Mesenchymal stem cell (in vitro differentiated cells and primary cell): ENCODE measurements around the gene DUSP9.

Source experiments
- DNase-seq: peaks from one replicate; pipeline ENCODE4 v3.0.0-alpha.2; 2013
- H2AFZ ChIP-seq: one replicate; pipeline ENCODE4 v1.6.1; 2013; ENCODE audit warnings: low read depth, mild to moderate bottlenecking, control low read depth, inconsistent platforms, low read length, moderate library complexity
- H2AK5ac ChIP-seq: 2 replicates; pipeline ENCODE4 v1.6.1; 2013; ENCODE audit warnings: low read length, moderate library complexity, mild to moderate bottlenecking, inconsistent platforms; ENCODE audit not compliant: severe bottlenecking
- H2BK120ac ChIP-seq: one replicate; pipeline ENCODE4 v1.6.1; 2013; ENCODE audit warnings: low read depth, mild to moderate bottlenecking, inconsistent platforms, low read length, moderate library complexity
- H2BK12ac ChIP-seq, 2 experiments: one replicate each; pipeline ENCODE4 v1.6.1; 2013; ENCODE audit warnings: inconsistent platforms in 2 of 2, low read length in 2 of 2, mild to moderate bottlenecking in 2 of 2, moderate library complexity in 2 of 2, control low read depth in 1 of 2
- H2BK15ac ChIP-seq: one replicate; pipeline ENCODE4 v1.6.1; 2013; ENCODE audit warnings: mild to moderate bottlenecking, low read depth, inconsistent platforms; ENCODE audit not compliant: poor library complexity, severe bottlenecking
- H2BK5ac ChIP-seq: 2 replicates; pipeline ENCODE4 v1.6.1; 2013; ENCODE audit warnings: low read depth, mild to moderate bottlenecking, low read length, control low read depth, inconsistent platforms; ENCODE audit not compliant: poor library complexity, severe bottlenecking
- H3K14ac ChIP-seq, 2 experiments: one replicate each; pipeline ENCODE4 v1.6.1; 2013; ENCODE audit warnings: inconsistent platforms in 2 of 2, low read length in 2 of 2, control low read depth in 1 of 2, mild to moderate bottlenecking in 1 of 2, moderate library complexity in 1 of 2
- H3K18ac ChIP-seq, 2 experiments: one replicate each; pipeline ENCODE4 v1.6.1; 2013; ENCODE audit warnings: inconsistent platforms in 2 of 2, low read length in 2 of 2, control low read depth in 1 of 2, low read depth in 1 of 2, mild to moderate bottlenecking in 1 of 2
- H3K23ac ChIP-seq, 2 experiments: one replicate each; pipeline ENCODE4 v1.6.1; 2013; ENCODE audit warnings: inconsistent platforms in 2 of 2, low read length in 2 of 2, mild to moderate bottlenecking in 2 of 2, moderate library complexity in 2 of 2, control low read depth in 1 of 2
- H3K27ac ChIP-seq: 2 replicates; pipeline ENCODE4 v1.5.1; 2013; ENCODE audit warnings: mild to moderate bottlenecking, moderate library complexity, low read length, control low read depth, inconsistent platforms; ENCODE audit not compliant: poor library complexity, severe bottlenecking
- H3K27me3 ChIP-seq, 2 experiments: 2 replicates each; pipeline versions ENCODE4 v1.6.1 to v1.7.0; 2013; ENCODE audit warnings: low read length in 2 of 2, mild to moderate bottlenecking in 2 of 2, moderate library complexity in 2 of 2, control low read depth in 1 of 2, inconsistent platforms in 1 of 2; ENCODE audit not compliant: control insufficient read depth in 1 of 2, insufficient read depth in 1 of 2
- H3K36me3 ChIP-seq, 2 experiments: 2 replicates each; pipeline versions ENCODE4 v1.6.1 to v1.7.0; 2013; ENCODE audit warnings: low read length in 2 of 2, control low read depth in 1 of 2, inconsistent platforms in 1 of 2, low read depth in 1 of 2, mild to moderate bottlenecking in 1 of 2; ENCODE audit not compliant: insufficient read depth in 2 of 2, control insufficient read depth in 1 of 2
- H3K4ac ChIP-seq, 2 experiments: one replicate each; pipeline ENCODE4 v1.6.1; 2013; ENCODE audit warnings: inconsistent platforms in 2 of 2, low read length in 2 of 2, mild to moderate bottlenecking in 2 of 2, moderate library complexity in 2 of 2, control low read depth in 1 of 2, low read depth in 1 of 2
- H3K4me1 ChIP-seq: 2 replicates; pipeline ENCODE4 v1.6.1; 2013; ENCODE audit warnings: low read depth, low read length, control low read depth; ENCODE audit not compliant: control insufficient read depth, insufficient read depth
- H3K4me2 ChIP-seq: 2 replicates; pipeline ENCODE4 v1.6.1; 2013; ENCODE audit warnings: low read length, mild to moderate bottlenecking, inconsistent platforms; ENCODE audit not compliant: poor library complexity, severe bottlenecking
- H3K4me3 ChIP-seq, 2 experiments: 2 replicates each; pipeline versions ENCODE4 v1.5.1 to v1.7.0; 2013; ENCODE audit warnings: low read length in 2 of 2, mild to moderate bottlenecking in 2 of 2, control low read depth in 1 of 2, low read depth in 1 of 2; ENCODE audit not compliant: insufficient read depth in 1 of 2
- H3K79me1 ChIP-seq: replicated peaks from 2 replicates; pipeline ENCODE4 v1.6.1; 2013; ENCODE audit warnings: mild to moderate bottlenecking, control low read depth, low read length, inconsistent platforms; ENCODE audit not compliant: poor library complexity, severe bottlenecking
- H3K9ac ChIP-seq: 2 replicates; pipeline ENCODE4 v1.7.0; 2013; ENCODE audit warnings: mild to moderate bottlenecking, low read length, moderate library complexity
- H3K9me3 ChIP-seq: 2 replicates; pipeline ENCODE4 v1.7.0; 2013; ENCODE audit warnings: mild to moderate bottlenecking, low read length; ENCODE audit not compliant: control insufficient read depth
- H4K8ac ChIP-seq: one replicate; pipeline ENCODE4 v1.6.1; 2013; ENCODE audit warnings: inconsistent platforms, mild to moderate bottlenecking, low read length, moderate library complexity
- H4K91ac ChIP-seq: one replicate; pipeline ENCODE4 v1.6.1; 2013; ENCODE audit warnings: mild to moderate bottlenecking, low read length, inconsistent platforms
- WGBS: methylation state at CpG from one replicate; pipeline ENCODE4 v1.1.7; 2013; ENCODE audit warnings: mixed read lengths; 5-methylcytosine and 5-hydroxymethylcytosine counted together

The DUSP9 gene

GRCh38 chrX:153608806-153609205 is 38.2 kb upstream of the DUSP9 start:
- no peak overlapping the region for H2BK15ac ChIP-seq
- no peak overlapping the region for H2AFZ ChIP-seq
- H2AK5ac ChIP-seq = no peak overlapping the region
- no peak for DNase-seq
- no peak overlapping the region for H3K4me2 ChIP-seq
- H3K23ac ChIP-seq = no peak overlapping the region
- peaks cover 3% of the 10 kb centered on the region for H3K9me3 ChIP-seq
- no peak overlapping the region for H2BK5ac ChIP-seq
- no peaks in the 10 kb centered on the region for H3K36me3 ChIP-seq
- WGBS = 83% methylated on average over 2 of the region's 4 CpGs
- H2BK12ac ChIP-seq = no peak overlapping the region
- no peak overlapping the region for H3K4ac ChIP-seq
- no peak overlapping the region for H4K8ac ChIP-seq
- H3K27me3 ChIP-seq = peaks cover 3 to 75% of the 10 kb centered on the region in 2 experiments
- no peak overlapping the region for H4K91ac ChIP-seq
- H3K4me3 ChIP-seq = no peak overlapping the region
- H3K27ac ChIP-seq = no peak overlapping the region
- H2BK120ac ChIP-seq = no peak overlapping the region
- no peaks in the 10 kb centered on the region for H3K79me1 ChIP-seq
- no peak overlapping the region for H3K14ac ChIP-seq
- H3K9ac ChIP-seq = no peak overlapping the region
- H3K4me1 ChIP-seq = peaks cover 12% of the 10 kb centered on the region
- H3K18ac ChIP-seq = no peak overlapping the region

DNA sequence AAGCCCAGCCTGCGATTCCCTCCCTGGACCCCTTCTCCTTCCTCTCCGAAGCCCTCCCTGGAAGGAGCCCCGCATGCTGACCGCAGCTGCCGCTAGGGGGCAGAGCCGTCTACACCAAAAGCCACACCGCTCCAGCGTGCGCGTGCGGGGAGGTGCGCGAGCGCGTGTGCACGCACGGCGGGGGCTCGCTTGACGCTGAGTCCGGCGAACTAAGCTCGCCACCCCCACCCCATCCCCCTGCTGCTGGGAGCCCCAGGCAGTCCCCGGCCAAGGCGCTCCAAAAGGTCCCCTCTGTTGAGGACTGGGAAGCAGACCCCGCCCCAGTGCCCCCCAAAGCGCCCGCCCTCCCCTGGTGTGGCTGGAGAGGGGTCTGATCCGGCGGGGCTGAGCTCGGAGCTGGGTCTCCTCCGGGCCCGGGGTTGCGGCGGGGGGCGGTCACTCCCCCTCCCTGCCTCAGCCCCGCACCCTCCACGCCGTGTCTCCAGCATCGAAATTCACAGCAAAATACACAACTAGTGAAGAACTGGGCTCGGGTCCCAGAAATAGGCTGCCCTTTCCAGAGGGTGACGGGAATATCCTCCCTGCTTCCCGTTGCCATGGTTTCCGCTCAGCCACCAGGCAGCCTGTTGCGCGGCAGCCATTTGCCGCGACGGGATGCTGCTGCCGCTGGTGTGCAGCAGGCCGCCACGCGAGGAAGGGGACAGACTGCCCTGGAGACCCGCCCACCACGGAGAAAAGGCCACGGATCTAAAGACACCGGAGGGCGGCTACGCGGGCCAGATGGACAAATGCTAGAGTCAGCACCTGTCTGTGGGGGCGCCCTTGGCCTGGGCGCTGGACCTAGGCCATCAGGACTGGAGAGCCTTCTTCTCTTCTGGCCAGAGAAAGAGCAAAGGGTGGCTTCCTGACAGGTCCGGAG is 36.8 kb upstream of the DUSP9 start:
- peaks cover 16% of the 10 kb centered on the region for H3K9me3 ChIP-seq
- H2BK120ac ChIP-seq = no peak overlapping the region
- no peak overlapping the region for H3K18ac ChIP-seq
- H2BK15ac ChIP-seq = no peak overlapping the region
- no peak overlapping the region for H3K9ac ChIP-seq
- no peak overlapping the region for H4K91ac ChIP-seq
- H3K79me1 ChIP-seq = no peaks in the 10 kb centered on the region
- H3K36me3 ChIP-seq = no peaks in the 10 kb centered on the region
- H3K27ac ChIP-seq = no peak overlapping the region
- peak; percentile 67 for DNase-seq
- WGBS = 6% methylated on average over 28 of the region's 63 CpGs
- H2BK5ac ChIP-seq = no peak overlapping the region
- H2AFZ ChIP-seq = peak overlapping the region; percentile 29
- H2AK5ac ChIP-seq = no peak overlapping the region
- no peak overlapping the region for H2BK12ac ChIP-seq
- H3K4me2 ChIP-seq = peak overlapping the region; percentile 75
- H3K4me3 ChIP-seq = peak overlapping the region; percentile 42 to 62
- peaks cover 12% of the 10 kb centered on the region for H3K4me1 ChIP-seq
- no peak overlapping the region for H3K14ac ChIP-seq
- peaks cover 3 to 75% of the 10 kb centered on the region in 2 experiments for H3K27me3 ChIP-seq
- H3K23ac ChIP-seq = no peak overlapping the region
- H4K8ac ChIP-seq = peak overlapping the region; percentile 28
- no peak overlapping the region for H3K4ac ChIP-seq

GRCh38 chrX:153610836-153611213 is 36.2 kb upstream of the DUSP9 start:
- Histone ChIP-seq H3K27ac (no peak overlapping the region), H2BK5ac (no peak overlapping the region), H3K9ac (no peak overlapping the region), H3K27me3 (peaks cover 3 to 78% of the 10 kb centered on the region in 2 experiments), H3K23ac (no peak overlapping the region), H3K4me3 (no peak overlapping the region), H3K36me3 (no peaks in the 10 kb centered on the region), H4K8ac (no peak overlapping the region), H3K79me1 (no peaks in the 10 kb centered on the region), H3K9me3 (peaks cover 18% of the 10 kb centered on the region), H3K4me2 (no peak overlapping the region), H3K18ac (no peak overlapping the region), H2BK15ac (no peak overlapping the region), H2AFZ (peak overlapping the region; percentile 29), H2BK12ac (no peak overlapping the region), H2BK120ac (no peak overlapping the region), H2AK5ac (no peak overlapping the region), H3K14ac (no peak overlapping the region), H3K4me1 (peaks cover 12% of the 10 kb centered on the region), H4K91ac (no peak overlapping the region), H3K4ac (no peak overlapping the region)
- DNase-seq = no peak
- 82% methylated on average over 7 of the region's 9 CpGs for WGBS

GRCh38 chrX:153611298-153612095 is 35.5 kb upstream of the DUSP9 start:
- Histone ChIP-seq H3K9ac (no peak overlapping the region), H3K4me3 (no peak overlapping the region), H3K18ac (no peak overlapping the region), H3K27ac (no peak overlapping the region), H3K27me3 (peaks cover 3 to 78% of the 10 kb centered on the region in 2 experiments), H2AFZ (no peak overlapping the region), H3K79me1 (no peaks in the 10 kb centered on the region), H2BK5ac (no peak overlapping the region), H2BK120ac (no peak overlapping the region), H3K23ac (no peak overlapping the region), H3K36me3 (no peaks in the 10 kb centered on the region), H3K4ac (no peak overlapping the region), H2BK15ac (no peak overlapping the region), H3K4me1 (peaks cover 12% of the 10 kb centered on the region), H2BK12ac (no peak overlapping the region), H3K4me2 (no peak overlapping the region), H2AK5ac (no peak overlapping the region), H3K9me3 (peaks cover 20% of the 10 kb centered on the region), H3K14ac (no peak overlapping the region), H4K8ac (no peak overlapping the region), H4K91ac (no peak overlapping the region)
- 88% methylated on average over 6 of the region's 14 CpGs for WGBS
- no peak for DNase-seq
